Measurements from ENCODE around the gene ZBTB8OS. TPM values are rescaled to one million over a fixed set of nuclear protein-coding genes. Genes with fewer than 3 reads are reported as not detected.
A peak's percentile ranks its signal among the peaks of the same experiment; 100 is the strongest.
"Not testable (repeated sequence)": the region's sequence is repeated elsewhere in the genome, so short reads cannot be mapped to it uniquely, and the experiment has no call there.

The ZBTB8OS gene
- polyA plus RNA-seq (2013, experiment 1 of 4), result 48.1 TPM
- polyA plus RNA-seq (2013, experiment 2 of 4), result 45.4 TPM
- 42.0 TPM for polyA plus RNA-seq (2013, experiment 3 of 4)
- 43.3 TPM for polyA plus RNA-seq (2013, experiment 4 of 4)

GRCh38 chr1:32650248-32650751 is at the start of gene ZBTB8OS:
TSS of gene ZBTB8OS (minus strand) at chr1:32650550. CDS start at chr1:32650529, 21 bp downstream.
- 0% methylated on average over 21 of the region's 21 CpGs for WGBS, 2 experiments
- Histone ChIP-seq H3K27ac (ENCODE audit: insufficient read depth, low read depth, low read length, poor library complexity, severe bottlenecking) (peak within 1 kb of the TSS; percentile 99), H3K9me3 (ENCODE audit: control insufficient read depth, low read length) (no peaks in the 10 kb centered on the region), H3K4me1 (ENCODE audit: control insufficient read depth, insufficient read depth, low read length) (no peaks in the 10 kb centered on the region), H3K27me3 (ENCODE audit: control insufficient read depth, insufficient read depth, low read length, poor library complexity, severe bottlenecking) (no peaks in the 10 kb centered on the region), H3K4me3 (ENCODE audit: insufficient read depth, low read depth, low read length) (peak within 1 kb of the TSS; percentile 94), H3K36me3 (ENCODE audit: control insufficient read depth, insufficient read depth, low read length) (peaks cover 15% of the 10 kb centered on the region)

GRCh38 chr1:32696996-32697395 is 46.6 kb upstream of the ZBTB8OS start:
- not testable (repeated sequence) for H3K36me3 ChIP-seq (ENCODE audit: control insufficient read depth, insufficient read depth, low read length); H3K4me3 ChIP-seq (ENCODE audit: insufficient read depth, low read depth, low read length); H3K4me1 ChIP-seq (ENCODE audit: control insufficient read depth, insufficient read depth, low read length); H3K27me3 ChIP-seq (ENCODE audit: control insufficient read depth, insufficient read depth, low read length, poor library complexity, severe bottlenecking); H3K9me3 ChIP-seq (ENCODE audit: control insufficient read depth, low read length); H3K27ac ChIP-seq (ENCODE audit: insufficient read depth, low read depth, low read length, poor library complexity, severe bottlenecking)
- 93 to 95% methylated on average over 8 of the region's 8 CpGs for WGBS, 2 experiments

GRCh38 chr1:32696041-32696440 is 45.7 kb upstream of the ZBTB8OS start:
- H3K27ac ChIP-seq (ENCODE audit: insufficient read depth, low read depth, low read length, poor library complexity, severe bottlenecking), result no peak overlapping the region
- peaks cover under 1% of the 10 kb centered on the region for H3K27me3 ChIP-seq (ENCODE audit: control insufficient read depth, insufficient read depth, low read length, poor library complexity, severe bottlenecking)
- 88 to 91% methylated on average over 9 of the region's 9 CpGs for whole genome bisulfite sequencing, 2 experiments
- no peaks in the 10 kb centered on the region for H3K4me1 ChIP-seq (ENCODE audit: control insufficient read depth, insufficient read depth, low read length)
- no peak overlapping the region for H3K4me3 ChIP-seq (ENCODE audit: insufficient read depth, low read depth, low read length)
- H3K9me3 ChIP-seq (ENCODE audit: control insufficient read depth, low read length), result no peaks in the 10 kb centered on the region
- H3K36me3 ChIP-seq (ENCODE audit: control insufficient read depth, insufficient read depth, low read length), result no peaks in the 10 kb centered on the region

- WGBS, 2 experiments, result 83 to 84% methylated on average over 17 of the region's 17 CpGs
- H3K9me3 ChIP-seq (ENCODE audit: control insufficient read depth, low read length), result no peaks in the 10 kb centered on the region
- no peak overlapping the region for H3K4me3 ChIP-seq (ENCODE audit: insufficient read depth, low read depth, low read length)
- no peaks in the 10 kb centered on the region for H3K36me3 ChIP-seq (ENCODE audit: control insufficient read depth, insufficient read depth, low read length)
- H3K4me1 ChIP-seq (ENCODE audit: control insufficient read depth, insufficient read depth, low read length), result no peaks in the 10 kb centered on the region
- H3K27ac ChIP-seq (ENCODE audit: insufficient read depth, low read depth, low read length, poor library complexity, severe bottlenecking), result no peak overlapping the region
- no peaks in the 10 kb centered on the region for H3K27me3 ChIP-seq (ENCODE audit: control insufficient read depth, insufficient read depth, low read length, poor library complexity, severe bottlenecking)
These were observed 45.0 kb upstream of the ZBTB8OS start for GRCh38 chr1:32695098-32695904.

- no peaks in the 10 kb centered on the region for H3K36me3 ChIP-seq (ENCODE audit: control insufficient read depth, insufficient read depth, low read length)
- no peak overlapping the region for H3K27ac ChIP-seq (ENCODE audit: insufficient read depth, low read depth, low read length, poor library complexity, severe bottlenecking)
- 94 to 95% methylated on average over 6 of the region's 6 CpGs for WGBS, 2 experiments
- H3K4me1 ChIP-seq (ENCODE audit: control insufficient read depth, insufficient read depth, low read length), result no peaks in the 10 kb centered on the region
- no peaks in the 10 kb centered on the region for H3K9me3 ChIP-seq (ENCODE audit: control insufficient read depth, low read length)
- H3K4me3 ChIP-seq (ENCODE audit: insufficient read depth, low read depth, low read length), result no peak overlapping the region
- no peaks in the 10 kb centered on the region for H3K27me3 ChIP-seq (ENCODE audit: control insufficient read depth, insufficient read depth, low read length, poor library complexity, severe bottlenecking)
These were observed 43.3 kb upstream of the ZBTB8OS start for GRCh38 chr1:32693455-32694174.

GRCh38 chr1:32686387-32686786 is 36.0 kb upstream of the ZBTB8OS start:
- WGBS, 2 experiments, result 97 to 98% methylated on average over 2 of the region's 2 CpGs
- Histone ChIP-seq H3K36me3 (ENCODE audit: control insufficient read depth, insufficient read depth, low read length) (peaks cover 16% of the 10 kb centered on the region), H3K27ac (ENCODE audit: insufficient read depth, low read depth, low read length, poor library complexity, severe bottlenecking) (no peak overlapping the region)

GRCh38 chr1:32685498-32685897 is 35.1 kb upstream of the ZBTB8OS start:
- Histone ChIP-seq H3K4me1 (ENCODE audit: control insufficient read depth, insufficient read depth, low read length) (no peaks in the 10 kb centered on the region), H3K27me3 (ENCODE audit: control insufficient read depth, insufficient read depth, low read length, poor library complexity, severe bottlenecking) (no peaks in the 10 kb centered on the region), H3K4me3 (ENCODE audit: insufficient read depth, low read depth, low read length) (no peak overlapping the region), H3K27ac (ENCODE audit: insufficient read depth, low read depth, low read length, poor library complexity, severe bottlenecking) (no peak overlapping the region), H3K9me3 (ENCODE audit: control insufficient read depth, low read length) (no peaks in the 10 kb centered on the region), H3K36me3 (ENCODE audit: control insufficient read depth, insufficient read depth, low read length) (peaks cover 18% of the 10 kb centered on the region)
- WGBS, 2 experiments, result 91 to 93% methylated on average over 2 of the region's 2 CpGs

More at GRCh38 chr1:32686387-32686786, 36.0 kb upstream of the ZBTB8OS start:
- H3K27me3 ChIP-seq (ENCODE audit: control insufficient read depth, insufficient read depth, low read length, poor library complexity, severe bottlenecking), result no peaks in the 10 kb centered on the region
- H3K9me3 ChIP-seq (ENCODE audit: control insufficient read depth, low read length), result no peaks in the 10 kb centered on the region
- no peak overlapping the region for H3K4me3 ChIP-seq (ENCODE audit: insufficient read depth, low read depth, low read length)
- H3K4me1 ChIP-seq (ENCODE audit: control insufficient read depth, insufficient read depth, low read length), result no peaks in the 10 kb centered on the region

- WGBS, 2 experiments, result 85 to 92% methylated on average over 2 of the region's 2 CpGs
- Histone ChIP-seq H3K27me3 (ENCODE audit: control insufficient read depth, insufficient read depth, low read length, poor library complexity, severe bottlenecking) (no peaks in the 10 kb centered on the region), H3K36me3 (ENCODE audit: control insufficient read depth, insufficient read depth, low read length) (peaks cover 24% of the 10 kb centered on the region), H3K4me3 (ENCODE audit: insufficient read depth, low read depth, low read length) (no peak overlapping the region), H3K27ac (ENCODE audit: insufficient read depth, low read depth, low read length, poor library complexity, severe bottlenecking) (no peak overlapping the region), H3K4me1 (ENCODE audit: control insufficient read depth, insufficient read depth, low read length) (no peaks in the 10 kb centered on the region), H3K9me3 (ENCODE audit: control insufficient read depth, low read length) (no peaks in the 10 kb centered on the region)
These were observed 33.9 kb upstream of the ZBTB8OS start for GRCh38 chr1:32684167-32684811.

- WGBS, 2 experiments, result 92 to 93% methylated on average over 3 of the region's 3 CpGs
- no peaks in the 10 kb centered on the region for H3K9me3 ChIP-seq (ENCODE audit: control insufficient read depth, low read length)
- H3K4me1 ChIP-seq (ENCODE audit: control insufficient read depth, insufficient read depth, low read length), result no peaks in the 10 kb centered on the region
- H3K27ac ChIP-seq (ENCODE audit: insufficient read depth, low read depth, low read length, poor library complexity, severe bottlenecking), result no peak overlapping the region
- no peaks in the 10 kb centered on the region for H3K27me3 ChIP-seq (ENCODE audit: control insufficient read depth, insufficient read depth, low read length, poor library complexity, severe bottlenecking)
- no peak overlapping the region for H3K4me3 ChIP-seq (ENCODE audit: insufficient read depth, low read depth, low read length)
- H3K36me3 ChIP-seq (ENCODE audit: control insufficient read depth, insufficient read depth, low read length), result peaks cover 27% of the 10 kb centered on the region
These were observed 33.0 kb upstream of the ZBTB8OS start for GRCh38 chr1:32683397-32683796.

- Histone ChIP-seq H3K27ac (ENCODE audit: insufficient read depth, low read depth, low read length, poor library complexity, severe bottlenecking) (no peak overlapping the region), H3K36me3 (ENCODE audit: control insufficient read depth, insufficient read depth, low read length) (peaks cover 35% of the 10 kb centered on the region), H3K4me1 (ENCODE audit: control insufficient read depth, insufficient read depth, low read length) (no peaks in the 10 kb centered on the region), H3K27me3 (ENCODE audit: control insufficient read depth, insufficient read depth, low read length, poor library complexity, severe bottlenecking) (no peaks in the 10 kb centered on the region), H3K4me3 (ENCODE audit: insufficient read depth, low read depth, low read length) (no peak overlapping the region), H3K9me3 (ENCODE audit: control insufficient read depth, low read length) (no peaks in the 10 kb centered on the region)
- 91 to 100% methylated on average over 3 of the region's 3 CpGs for WGBS, 2 experiments
These were observed 31.6 kb upstream of the ZBTB8OS start for GRCh38 chr1:32681999-32682398.

All from ectodermal cell (in vitro differentiated cells).